Suprapubic skin (tissue), 4 donors: Measurements from ENCODE around the gene EPB41L5. TPM values are rescaled to one million over a fixed set of nuclear protein-coding genes. Genes with fewer than 3 reads are reported as not detected.
"Not testable (repeated sequence)": the region's sequence is repeated elsewhere in the genome, so short reads cannot be mapped to it uniquely, and the experiment has no call there.

ENCODE experiments used
- DNase-seq, 2 donors: peaks; one replicate each; pipeline ENCODE4 v3.0.0-alpha.2; 2019; ENCODE audit warnings: low spot score in 2 of 2
- H3K27ac ChIP-seq: fragments of 200-600 bp; sonication (generic); one replicate; pipeline ENCODE4 v1.5.1; 2019
- H3K27me3 ChIP-seq: fragments of 200-600 bp; sonication (generic); one replicate; pipeline ENCODE4 v1.5.1; 2019
- H3K36me3 ChIP-seq: fragments of 200-600 bp; sonication (generic); one replicate; pipeline ENCODE4 v1.5.1; 2019
- H3K4me1 ChIP-seq: fragments of 200-600 bp; sonication (generic); one replicate; pipeline ENCODE4 v1.5.1; 2019
- H3K4me3 ChIP-seq: fragments of 200-600 bp; sonication (generic); one replicate; pipeline ENCODE4 v1.5.1; 2019; ENCODE audit warnings: mild to moderate bottlenecking
- H3K9me3 ChIP-seq: fragments of 200-600 bp; sonication (generic); one replicate; pipeline ENCODE4 v1.5.1; 2019
- CTCF ChIP-seq, 2 donors: fragments of 200-600 bp in 1 of 2; fragments of 450-650 bp in 1 of 2; sonication (generic) in 1 of 2; IDR thresholded peaks; one replicate each; pipeline ENCODE4 v1.5.1; 2016 to 2019; ENCODE audit warnings: antibody characterized with exemption in 2 of 2, mild to moderate bottlenecking in 1 of 2, moderate library complexity in 1 of 2
- EP300 ChIP-seq: sonication (generic); formaldehyde crosslinking; IDR thresholded peaks from one replicate; pipeline ENCODE4 v1.6.1; 2017; ENCODE audit warnings: antibody characterized with exemption
- POLR2A ChIP-seq, 2 donors: fragments of 450-650 bp; IDR thresholded peaks; one replicate each; pipeline ENCODE4 v1.6.1; 2017; ENCODE audit warnings: antibody characterized with exemption in 2 of 2, mild to moderate bottlenecking in 2 of 2, moderate library complexity in 2 of 2
- POLR2AphosphoS5 ChIP-seq, 3 donors: sonication (generic); formaldehyde crosslinking; IDR thresholded peaks; one replicate each; pipeline ENCODE4 v1.6.1; 2017; ENCODE audit warnings: antibody characterized with exemption in 3 of 3
- WGBS: methylation state at CpG from one replicate; pipeline ENCODE4 v1.1.5; 2018; 5-methylcytosine and 5-hydroxymethylcytosine counted together
- total RNA-seq, 4 donors: library from RNA; depleted of rRNA; stranded (reverse); fragments of >200 nt; gene quantifications; one replicate each; pipeline ENCODE4 v1.1.0, GENCODE V29; 2016

The EPB41L5 gene
- total RNA-seq = 10 to 100 TPM; 19.5 to 34.6 (median 31.0) TPM

GRCh38 chr2:120012771-120013596 lies at the start of gene EPB41L5:
TSS of gene EPB41L5 (plus strand) at chr2:120013077. CDS start at chr2:120019085, 6,008 bp downstream.
- H3K4me1 ChIP-seq = peaks cover 15% of the 10 kb centered on the region
- H3K27ac ChIP-seq = peak within 1 kb of the TSS; percentile 86
- peak within 1 kb of the TSS; percentile 82 for H3K4me3 ChIP-seq
- H3K27me3 ChIP-seq = no peaks in the 10 kb centered on the region
- DNase-seq = peak; percentile 92 to 94
- WGBS = under 1% methylated on average over 68 of the region's 104 CpGs
- no peaks in the 10 kb centered on the region for H3K36me3 ChIP-seq
- TF ChIP-seq POLR2A (IDR thresholded peaks at IDR 0.05) (peak in 1 of 2 donors; percentile 29), POLR2AphosphoS5 (IDR thresholded peaks at IDR 0.05) (peak in 1 of 3 donors; percentile 25), EP300 (no peak)
- no peaks in the 10 kb centered on the region for H3K9me3 ChIP-seq

GRCh38 chr2:119981896-119982295 lies 31.0 kb upstream of the EPB41L5 start:
- Histone ChIP-seq H3K4me1 (no peaks in the 10 kb centered on the region), H3K27me3 (no peaks in the 10 kb centered on the region)
- no peak for TF ChIP-seq POLR2AphosphoS5 (IDR thresholded peaks at IDR 0.05)
- no peak for TF ChIP-seq EP300
- TF ChIP-seq CTCF (IDR thresholded peaks at IDR 0.05) = no peak
- no peak for TF ChIP-seq POLR2A (IDR thresholded peaks at IDR 0.05)

GRCh38 chr2:119982506-119982905 lies 30.4 kb upstream of the EPB41L5 start:
- peaks cover 4% of the 10 kb centered on the region for H3K36me3 ChIP-seq
- H3K27ac ChIP-seq = no peak overlapping the region
- no peak for DNase-seq
- no peaks in the 10 kb centered on the region for H3K9me3 ChIP-seq
- no peak overlapping the region for H3K4me3 ChIP-seq
- 63% methylated on average over 2 of the region's 2 CpGs for WGBS
- no peak for TF ChIP-seq POLR2AphosphoS5 (IDR thresholded peaks at IDR 0.05)
- TF ChIP-seq CTCF (IDR thresholded peaks at IDR 0.05) = no peak
- TF ChIP-seq POLR2A (IDR thresholded peaks at IDR 0.05) = no peak
- TF ChIP-seq EP300 = no peak
- H3K4me1 ChIP-seq = no peaks in the 10 kb centered on the region
- no peaks in the 10 kb centered on the region for H3K27me3 ChIP-seq

More at GRCh38 chr2:119981896-119982295, 31.0 kb upstream of the EPB41L5 start:
- Histone ChIP-seq H3K4me3 (no peak overlapping the region), H3K36me3 (peaks cover 10% of the 10 kb centered on the region), H3K9me3 (no peaks in the 10 kb centered on the region), H3K27ac (no peak overlapping the region)
- DNase-seq = no peak

GRCh38 chr2:119983108-119983507 lies 29.8 kb upstream of the EPB41L5 start:
- DNase-seq = no peak

GRCh38 chr2:119996148-119996547 lies 16.7 kb upstream of the EPB41L5 start:
- H3K4me1 ChIP-seq = no peaks in the 10 kb centered on the region
- no peak overlapping the region for H3K4me3 ChIP-seq
- no peaks in the 10 kb centered on the region for H3K9me3 ChIP-seq
- 93% methylated on average over 3 of the region's 3 CpGs for WGBS
- TF ChIP-seq EP300 = no peak
- H3K27me3 ChIP-seq = no peaks in the 10 kb centered on the region
- no peaks in the 10 kb centered on the region for H3K36me3 ChIP-seq
- H3K27ac ChIP-seq = no peak overlapping the region
- no peak for DNase-seq

More at GRCh38 chr2:119983108-119983507, 29.8 kb upstream of the EPB41L5 start:
- TF ChIP-seq POLR2A (IDR thresholded peaks at IDR 0.05) (no peak), POLR2AphosphoS5 (IDR thresholded peaks at IDR 0.05) (no peak), EP300 (no peak), CTCF (IDR thresholded peaks at IDR 0.05) (no peak)
- no peaks in the 10 kb centered on the region for H3K36me3 ChIP-seq
- no peaks in the 10 kb centered on the region for H3K27me3 ChIP-seq
- H3K4me3 ChIP-seq = no peak overlapping the region
- WGBS = 92% methylated on average over 3 of the region's 3 CpGs
- no peak overlapping the region for H3K27ac ChIP-seq
- H3K4me1 ChIP-seq = no peaks in the 10 kb centered on the region
- H3K9me3 ChIP-seq = no peaks in the 10 kb centered on the region

GRCh38 chr2:119996896-119997891 lies 15.7 kb upstream of the EPB41L5 start:
- not testable (repeated sequence) for H3K27me3 ChIP-seq, DNase-seq, H3K9me3 ChIP-seq, H3K4me3 ChIP-seq, H3K36me3 ChIP-seq, H3K27ac ChIP-seq, H3K4me1 ChIP-seq
- WGBS = 80% methylated on average over 9 of the region's 55 CpGs
